Activated CD4-positive, alpha-beta T cell treated with anti-CD3 and anti-CD28 coated beads for 48 hours (primary cell): Measurements from ENCODE around the gene APBB2.

Experiments
- DNase-seq: peaks from one replicate; pipeline ENCODE4 v3.0.0-alpha.2; 2020

The APBB2 gene

GRCh38 chr4:40789771-40790170 is 424.6 kb downstream of the APBB2 start:
- DNase-seq, result no peak

GRCh38 chr4:40789031-40789430 is 425.3 kb downstream of the APBB2 start:
- DNase-seq, result no peak

- DNase-seq, result no peak
Measured at GRCh38 chr4:40788331-40788730, 426.0 kb downstream of the APBB2 start.

GRCh38 chr4:40785727-40786126 is 428.6 kb downstream of the APBB2 start:
- DNase-seq, result no peak

- DNase-seq, result no peak
Measured at GRCh38 chr4:40782876-40783275, 431.5 kb downstream of the APBB2 start.

GRCh38 chr4:40778090-40778489 is 436.3 kb downstream of the APBB2 start:
- DNase-seq, result no peak

- DNase-seq, result no peak
Measured at GRCh38 chr4:40769266-40769665, 445.1 kb downstream of the APBB2 start.

- peak; percentile 61 for DNase-seq
Measured at GRCh38 chr4:40763228-40763716, 451.1 kb downstream of the APBB2 start.
